Activated CD8-positive, alpha-beta T cell treated with anti-CD3 and anti-CD28 coated beads for 36 hours (primary cell): ENCODE measurements around the gene NAA38. TPM values are rescaled to one million over a fixed set of nuclear protein-coding genes. Genes with fewer than 3 reads are reported as not detected.

Experiments used
- ATAC-seq: fragments of 200-7000 bp; cut with Tn5 transposase; one replicate; pipeline ENCODE4 v1.10.0; 2021; ENCODE audit warnings: mild to moderate bottlenecking, moderate library complexity
- CTCF ChIA-PET: fragments of 350-600 bp; sonication (Branson Sonifier 250); formaldehyde crosslinking; loops from one replicate; lab custom pipeline; 2021; ENCODE audit warnings: antibody characterized with exemption; lab: Charles Lee
- POLR2A ChIA-PET: fragments of 350-600 bp; sonication (Branson Sonifier 250); formaldehyde crosslinking; loops from one replicate; lab custom pipeline; 2021; ENCODE audit warnings: antibody characterized with exemption; lab: Charles Lee
- DNase-seq: peaks from one replicate; pipeline ENCODE4 v3.0.0-alpha.2; 2020
- H3K27ac Mint-ChIP-seq: one replicate; pipeline ENCODE4 v1.8.0; 2021; ENCODE audit warnings: mild to moderate bottlenecking, mixed read lengths
- H3K27me3 Mint-ChIP-seq: one replicate; pipeline ENCODE4 v1.8.0; 2021; ENCODE audit warnings: mixed read lengths
- H3K36me3 Mint-ChIP-seq: one replicate; pipeline ENCODE4 v1.8.0; 2021; ENCODE audit warnings: low read depth, mixed read lengths
- H3K4me1 Mint-ChIP-seq: one replicate; pipeline ENCODE4 v1.8.0; 2021; ENCODE audit warnings: low read depth, mixed read lengths
- H3K4me3 Mint-ChIP-seq: one replicate; pipeline ENCODE4 v1.8.0; 2021; ENCODE audit warnings: mild to moderate bottlenecking, moderate library complexity, mixed read lengths
- H3K9me3 Mint-ChIP-seq: one replicate; pipeline ENCODE4 v1.8.0; 2021; ENCODE audit warnings: mixed read lengths
- CTCF ChIP-seq: fragments of 200-600 bp; IDR thresholded peaks from one replicate; pipeline ENCODE4 v1.8.0; 2022; ENCODE audit warnings: antibody characterized with exemption, mild to moderate bottlenecking
- intact Hi-C: fragments of 100-400 bp; cut with micrococcal nuclease; formaldehyde crosslinking; loops from one replicate; pipeline ENCODE4 v1.10.0; 2022
- total RNA-seq, 2 experiments: library from RNA; stranded (reverse); gene quantifications; one replicate each; pipeline ENCODE4 v1.2.3, GENCODE V29; 2021

The NAA38 gene
- total RNA-seq, 2 experiments from 2014 or later, result 72.8 to 77.2 TPM

- DNase-seq, result no peak
- CTCF ChIA-PET, result no interaction called here
- Mint-ChIP-seq H3K9me3 (no peaks in the 10 kb centered on the region), H3K27ac (no peak overlapping the region), H3K4me1 (peaks cover 44% of the 10 kb centered on the region), H3K36me3 (peaks cover 44% of the 10 kb centered on the region), H3K4me3 (no peak overlapping the region), H3K27me3 (no peaks in the 10 kb centered on the region)
- no peak for ATAC-seq
- intact Hi-C loops, result loop anchor here (10.0 kb wide), 1 partner anchor 279 kb away; the partner anchor contains the start of gene CD68
- TF ChIP-seq CTCF, result no peak
- POLR2A ChIA-PET, result interaction anchor here (1.2 kb wide), 1 partner anchor 9 kb away, joined by 5 read pairs; no protein-coding TSS in a partner anchor
Observed at GRCh38 chr17:7853691-7854038, 3.7 kb downstream of the NAA38 start.

DNA sequence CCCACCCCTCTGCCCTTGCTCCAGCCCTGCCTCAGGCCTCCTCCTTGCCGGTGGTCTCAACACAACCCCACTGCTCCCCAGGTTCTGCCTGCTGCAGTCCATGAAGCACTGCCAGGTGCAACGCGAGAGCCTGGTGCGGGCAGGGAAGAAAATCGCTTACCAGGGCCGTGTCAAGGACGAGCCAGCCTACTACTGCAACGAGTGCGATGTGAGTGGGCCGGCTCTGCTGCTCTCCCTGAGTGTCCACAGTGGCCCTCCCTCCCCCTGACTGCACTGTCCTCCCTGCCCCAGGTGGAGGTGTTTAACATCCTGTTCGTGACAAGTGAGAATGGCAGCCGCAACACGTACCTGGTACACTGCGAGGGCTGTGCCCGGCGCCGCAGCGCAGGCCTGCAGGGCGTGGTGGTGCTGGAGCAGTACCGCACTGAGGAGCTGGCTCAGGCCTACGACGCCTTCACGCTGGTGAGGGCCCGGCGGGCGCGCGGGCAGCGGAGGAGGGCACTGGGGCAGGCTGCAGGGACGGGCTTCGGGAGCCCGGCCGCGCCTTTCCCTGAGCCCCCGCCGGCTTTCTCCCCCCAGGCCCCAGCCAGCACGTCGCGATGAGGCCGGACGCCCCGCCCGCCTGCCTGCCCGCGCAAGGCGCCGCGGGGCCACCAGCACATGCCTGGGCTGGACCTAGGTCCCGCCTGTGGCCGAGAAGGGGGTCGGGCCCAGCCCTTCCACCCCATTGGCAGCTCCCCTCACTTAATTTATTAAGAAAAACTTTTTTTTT, 4.3 kb downstream of the NAA38 start:
- ChIA-PET CTCF (no interaction called here), POLR2A (interaction anchor here (1.2 kb wide), 1 partner anchor 8 kb away, joined by 5 read pairs; no protein-coding TSS in a partner anchor)
- TF ChIP-seq CTCF, result no peak
- Mint-ChIP-seq H3K27me3 (no peaks in the 10 kb centered on the region), H3K4me3 (no peak overlapping the region), H3K9me3 (no peaks in the 10 kb centered on the region), H3K27ac (no peak overlapping the region), H3K36me3 (peaks cover 47% of the 10 kb centered on the region), H3K4me1 (peaks cover 45% of the 10 kb centered on the region)
- no peak for ATAC-seq
- peak; percentile 3 for DNase-seq
- intact Hi-C loops, result loop anchor here (10.0 kb wide), 1 partner anchor 278 kb away; the partner anchor contains the start of gene CD68

- Mint-ChIP-seq H3K36me3 (peaks cover 49% of the 10 kb centered on the region), H3K9me3 (no peaks in the 10 kb centered on the region), H3K27ac (no peak overlapping the region), H3K4me1 (peaks cover 48% of the 10 kb centered on the region), H3K27me3 (no peaks in the 10 kb centered on the region), H3K4me3 (no peak overlapping the region)
- ATAC-seq (no peak), DNase-seq (no peak)
- ChIA-PET CTCF (interaction anchor here (1.1 to 3.5 kb wide), 3 partner anchors 18 to 138 kb away, joined by 3 to 49 read pairs (median 9); partner anchors contain the start of gene KDM6B), POLR2A (interaction anchor here (8.2 kb wide), 1 partner anchor 16 kb away, joined by 74 read pairs; the partner anchor contains the start of gene KDM6B)
- no peak for TF ChIP-seq CTCF
- intact Hi-C loops, result loop anchor here (10.0 kb wide), 1 partner anchor 277 kb away; the partner anchor contains the start of gene CD68
Observed at GRCh38 chr17:7852262-7852670, 5.1 kb downstream of the NAA38 start.

DNA sequence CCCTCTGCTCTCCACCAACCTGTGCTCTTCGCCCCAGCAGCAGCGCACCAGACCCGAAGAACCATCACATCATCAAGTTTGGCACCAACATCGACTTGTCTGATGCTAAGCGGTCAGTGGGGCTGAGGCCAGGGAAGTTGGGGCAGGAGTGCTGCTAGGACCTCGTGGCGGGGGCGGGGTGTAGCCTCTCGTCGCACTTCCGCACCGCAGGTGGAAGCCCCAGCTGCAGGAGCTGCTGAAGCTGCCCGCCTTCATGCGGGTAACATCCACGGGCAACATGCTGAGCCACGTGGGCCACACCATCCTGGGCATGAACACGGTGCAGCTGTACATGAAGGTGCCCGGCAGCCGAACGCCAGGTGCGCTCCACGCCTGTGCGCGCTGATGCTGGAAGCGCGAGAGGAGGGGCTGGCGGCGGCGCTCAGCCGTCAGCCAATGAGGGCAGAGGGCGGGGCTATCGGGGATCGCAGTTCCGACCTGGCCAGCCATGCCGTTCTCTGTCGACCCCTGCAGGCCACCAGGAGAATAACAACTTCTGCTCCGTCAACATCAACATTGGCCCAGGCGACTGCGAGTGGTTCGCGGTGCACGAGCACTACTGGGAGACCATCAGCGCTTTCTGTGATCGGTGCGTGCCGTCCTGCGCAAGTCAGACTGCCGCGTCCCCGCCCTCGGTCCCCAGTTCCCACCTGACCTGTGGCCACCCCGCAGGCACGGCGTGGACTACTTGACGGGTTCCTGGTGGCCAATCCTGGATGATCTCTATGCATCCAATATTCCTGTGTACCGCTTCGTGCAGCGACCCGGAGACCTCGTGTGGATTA, 5.7 kb downstream of the NAA38 start:
- TF ChIP-seq CTCF, result peak; percentile 97
- Mint-ChIP-seq H3K27me3 (no peaks in the 10 kb centered on the region), H3K36me3 (peaks cover 54% of the 10 kb centered on the region), H3K27ac (peak overlapping the region; percentile 67), H3K9me3 (no peaks in the 10 kb centered on the region), H3K4me3 (peak overlapping the region; percentile 76), H3K4me1 (peaks cover 53% of the 10 kb centered on the region)
- peak; percentile 94 for DNase-seq
- ChIA-PET CTCF (interaction anchor here (0.7 to 3.5 kb wide), 12 partner anchors 9 to 205 kb away, joined by 3 to 49 read pairs (median 4); partner anchors contain the start of gene KDM6B), POLR2A (interaction anchor here (8.2 kb wide), 1 partner anchor 16 kb away, joined by 74 read pairs; the partner anchor contains the start of gene KDM6B)
- ATAC-seq, result peak; percentile 94
- intact Hi-C loops, result loop anchor here (10.0 kb wide), 1 partner anchor 277 kb away; the partner anchor contains the start of gene CD68
